OCI-LY1 (cell line): ENCODE results near the gene ADAMTS8.

Source experiments
- EZH2 ChIP-seq: fragments of 200-600 bp; sonication (generic), shearing (Covaris generic); IDR thresholded peaks from 2 replicates; pipeline ENCODE4 v1.8.0; 2017; ENCODE audit warnings: borderline replicate concordance, mixed run types, mild to moderate bottlenecking, antibody characterized with exemption, low read length, moderate library complexity, mixed read lengths
- TF ChIP-seq, protein P1 (sequence below): fragments of 200-600 bp; sonication (generic), shearing (Covaris generic); IDR thresholded peaks from 2 replicates; pipeline ENCODE4 v1.5.1; 2017; ENCODE audit warnings: mild to moderate bottlenecking, antibody characterized with exemption, low read length, moderate library complexity, mixed read lengths

DNA sequence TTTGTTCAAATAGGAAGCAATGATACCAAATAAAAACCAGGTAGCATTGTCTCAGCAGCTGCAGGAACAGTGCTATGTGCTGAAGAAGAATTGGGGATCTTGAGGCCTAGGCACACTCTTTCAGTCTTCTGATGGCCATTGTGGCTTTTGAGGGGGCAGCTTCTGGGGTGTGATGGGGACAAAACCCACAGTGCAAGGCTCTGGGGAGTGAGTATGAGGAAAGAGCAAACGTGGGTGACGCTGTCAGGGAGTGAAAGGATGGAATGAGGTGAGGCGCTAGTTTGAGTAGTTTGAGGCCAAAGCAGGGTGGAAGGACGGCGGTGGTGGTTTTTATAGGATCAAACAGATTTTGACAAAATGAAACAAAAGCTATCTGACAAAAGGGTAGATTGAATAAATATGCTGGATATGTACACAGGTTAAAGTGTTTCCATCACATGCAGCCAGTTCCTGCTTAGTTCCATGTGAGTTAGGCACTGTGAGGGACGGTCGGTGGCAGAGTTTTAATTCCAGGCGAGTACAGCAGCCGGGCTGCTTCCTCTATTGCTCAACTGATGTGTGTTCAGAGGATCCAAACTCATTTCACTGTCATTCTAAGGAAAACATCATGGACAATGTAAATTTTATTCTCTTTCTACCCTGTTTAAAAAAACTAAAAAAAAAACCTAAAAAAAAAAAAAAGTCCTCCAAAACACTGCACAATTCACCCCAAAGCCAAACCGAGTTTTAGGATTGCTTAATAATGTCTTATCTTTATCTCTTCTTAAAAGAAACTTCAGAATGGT is 38.9 kb upstream of the ADAMTS8 start:
- TF ChIP-seq, protein P1, sequence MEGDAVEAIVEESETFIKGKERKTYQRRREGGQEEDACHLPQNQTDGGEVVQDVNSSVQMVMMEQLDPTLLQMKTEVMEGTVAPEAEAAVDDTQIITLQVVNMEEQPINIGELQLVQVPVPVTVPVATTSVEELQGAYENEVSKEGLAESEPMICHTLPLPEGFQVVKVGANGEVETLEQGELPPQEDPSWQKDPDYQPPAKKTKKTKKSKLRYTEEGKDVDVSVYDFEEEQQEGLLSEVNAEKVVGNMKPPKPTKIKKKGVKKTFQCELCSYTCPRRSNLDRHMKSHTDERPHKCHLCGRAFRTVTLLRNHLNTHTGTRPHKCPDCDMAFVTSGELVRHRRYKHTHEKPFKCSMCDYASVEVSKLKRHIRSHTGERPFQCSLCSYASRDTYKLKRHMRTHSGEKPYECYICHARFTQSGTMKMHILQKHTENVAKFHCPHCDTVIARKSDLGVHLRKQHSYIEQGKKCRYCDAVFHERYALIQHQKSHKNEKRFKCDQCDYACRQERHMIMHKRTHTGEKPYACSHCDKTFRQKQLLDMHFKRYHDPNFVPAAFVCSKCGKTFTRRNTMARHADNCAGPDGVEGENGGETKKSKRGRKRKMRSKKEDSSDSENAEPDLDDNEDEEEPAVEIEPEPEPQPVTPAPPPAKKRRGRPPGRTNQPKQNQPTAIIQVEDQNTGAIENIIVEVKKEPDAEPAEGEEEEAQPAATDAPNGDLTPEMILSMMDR: no peak
- no peak for TF ChIP-seq EZH2
